Activated naive CD4-positive, alpha-beta T cell treated with anti-CD3 and anti-CD28 coated beads, Interleukin-2, amount 50 U/mL, for 72 hours (primary cell): ENCODE measurements around the gene SLC52A3. TPM values are rescaled to one million over a fixed set of nuclear protein-coding genes. Genes with fewer than 3 reads are reported as not detected.
A peak's percentile ranks its signal among the peaks of the same experiment; 100 is the strongest.

Source experiments
- ATAC-seq, 2 donors: fragments of 150-1000 bp; cut with Tn5 transposase; 2 replicates each; pipeline ENCODE4 v1.10.0; 2021; ENCODE audit warnings: mild to moderate bottlenecking in 2 of 2, moderate library complexity in 2 of 2
- DNase-seq, 2 donors: peaks; one replicate each; pipeline ENCODE4 v3.0.0; 2021 to 2022; ENCODE audit warnings: low spot score in 2 of 2
- H3K27ac Mint-ChIP-seq, 2 donors: one replicate each; pipeline ENCODE4 v1.8.0; 2022; ENCODE audit warnings: mild to moderate bottlenecking in 2 of 2, mixed read lengths in 2 of 2
- H3K36me3 Mint-ChIP-seq, 2 donors: one replicate each; pipeline ENCODE4 v1.8.0; 2022; ENCODE audit warnings: mixed read lengths in 2 of 2
- H3K9me3 Mint-ChIP-seq, 2 donors: one replicate each; pipeline ENCODE4 v1.8.0; 2022; ENCODE audit warnings: mixed read lengths in 2 of 2
- total RNA-seq, 2 donors: library from RNA; stranded (reverse); gene quantifications; one replicate each; pipeline ENCODE4 v1.2.3, GENCODE V29; 2022

The SLC52A3 gene
- total RNA-seq, 2 donors from 2014 or later: not detected

- no peak for DNase-seq
- no peaks in the 10 kb centered on the region for H3K9me3 Mint-ChIP-seq
- no peak overlapping the region for H3K27ac Mint-ChIP-seq
- ATAC-seq: no peak
- H3K36me3 Mint-ChIP-seq: no peaks in the 10 kb centered on the region
Measured at GRCh38 chr20:774660-775057, 6.4 kb upstream of the SLC52A3 start.

GRCh38 chr20:774016-774659, 5.8 kb upstream of the SLC52A3 start:
- Mint-ChIP-seq H3K27ac (peak overlapping the region in 1 of 2 donors; percentile 12), H3K9me3 (no peaks in the 10 kb centered on the region), H3K36me3 (no peaks in the 10 kb centered on the region)
- ATAC-seq: no peak
- DNase-seq: no peak

- Mint-ChIP-seq H3K36me3 (no peaks in the 10 kb centered on the region), H3K9me3 (no peaks in the 10 kb centered on the region), H3K27ac (no peak overlapping the region)
- DNase-seq (no peak), ATAC-seq (no peak)
Measured at GRCh38 chr20:772806-773205, 4.5 kb upstream of the SLC52A3 start.

GRCh38 chr20:771741-772464, 3.6 kb upstream of the SLC52A3 start:
- no peak for DNase-seq
- Mint-ChIP-seq H3K27ac (no peak overlapping the region), H3K9me3 (no peaks in the 10 kb centered on the region), H3K36me3 (no peaks in the 10 kb centered on the region)
- ATAC-seq: no peak

GRCh38 chr20:770691-771090, 2.4 kb upstream of the SLC52A3 start:
- DNase-seq: no peak
- Mint-ChIP-seq H3K27ac (no peak overlapping the region), H3K9me3 (no peaks in the 10 kb centered on the region), H3K36me3 (no peaks in the 10 kb centered on the region)
- ATAC-seq: no peak

- no peak for DNase-seq
- H3K36me3 Mint-ChIP-seq: no peaks in the 10 kb centered on the region
- no peaks in the 10 kb centered on the region for H3K9me3 Mint-ChIP-seq
- no peak overlapping the region for H3K27ac Mint-ChIP-seq
- no peak for ATAC-seq
Measured at GRCh38 chr20:766906-767305, 1.4 kb downstream of the SLC52A3 start.

GRCh38 chr20:764255-764654, 4.0 kb downstream of the SLC52A3 start:
- no peak overlapping the region for H3K27ac Mint-ChIP-seq
- H3K9me3 Mint-ChIP-seq: no peaks in the 10 kb centered on the region
- DNase-seq (no peak), ATAC-seq (no peak)
- no peaks in the 10 kb centered on the region for H3K36me3 Mint-ChIP-seq

GRCh38 chr20:761418-762381, 6.6 kb downstream of the SLC52A3 start:
- DNase-seq (no peak), ATAC-seq (no peak)
- no peaks in the 10 kb centered on the region for H3K36me3 Mint-ChIP-seq
- H3K27ac Mint-ChIP-seq: no peak overlapping the region
- no peaks in the 10 kb centered on the region for H3K9me3 Mint-ChIP-seq

- ATAC-seq: peak; percentile 69 to 78
Measured at GRCh38 chr20:760751-761417, 7.4 kb downstream of the SLC52A3 start.

GRCh38 chr20:757506-757905, 10.8 kb downstream of the SLC52A3 start:
- Mint-ChIP-seq H3K27ac (no peak overlapping the region), H3K36me3 (no peaks in the 10 kb centered on the region), H3K9me3 (no peaks in the 10 kb centered on the region)
- ATAC-seq (no peak), DNase-seq (no peak)

More at GRCh38 chr20:760751-761417, 7.4 kb downstream of the SLC52A3 start:
- Mint-ChIP-seq H3K27ac (no peak overlapping the region), H3K9me3 (no peaks in the 10 kb centered on the region), H3K36me3 (no peaks in the 10 kb centered on the region)
- DNase-seq: peak in 1 of 2 donors; percentile 68

- H3K9me3 Mint-ChIP-seq: no peaks in the 10 kb centered on the region
- no peak for ATAC-seq
- no peak for DNase-seq
- H3K27ac Mint-ChIP-seq: no peak overlapping the region
- H3K36me3 Mint-ChIP-seq: no peaks in the 10 kb centered on the region
Measured at GRCh38 chr20:755941-756340, 12.4 kb downstream of the SLC52A3 start.

- no peak overlapping the region for H3K27ac Mint-ChIP-seq
- no peaks in the 10 kb centered on the region for H3K9me3 Mint-ChIP-seq
- ATAC-seq: no peak
- no peaks in the 10 kb centered on the region for H3K36me3 Mint-ChIP-seq
- DNase-seq: no peak
Measured at GRCh38 chr20:754904-755303, 13.4 kb downstream of the SLC52A3 start.

GRCh38 chr20:753897-754635, 14.2 kb downstream of the SLC52A3 start:
- Mint-ChIP-seq H3K27ac (no peak overlapping the region), H3K36me3 (no peaks in the 10 kb centered on the region), H3K9me3 (no peaks in the 10 kb centered on the region)
- no peak for DNase-seq
- ATAC-seq: no peak

- Mint-ChIP-seq H3K9me3 (no peaks in the 10 kb centered on the region), H3K36me3 (no peaks in the 10 kb centered on the region), H3K27ac (no peak overlapping the region)
- no peak for ATAC-seq
- DNase-seq: no peak
Measured at GRCh38 chr20:753136-753535, 15.2 kb downstream of the SLC52A3 start.

GRCh38 chr20:752291-752690, 16.0 kb downstream of the SLC52A3 start:
- no peak for ATAC-seq
- H3K36me3 Mint-ChIP-seq: no peaks in the 10 kb centered on the region
- no peak for DNase-seq
- H3K27ac Mint-ChIP-seq: no peak overlapping the region
- H3K9me3 Mint-ChIP-seq: no peaks in the 10 kb centered on the region

- ATAC-seq (no peak), DNase-seq (no peak)
- H3K27ac Mint-ChIP-seq: no peak overlapping the region
- H3K9me3 Mint-ChIP-seq: no peaks in the 10 kb centered on the region
- H3K36me3 Mint-ChIP-seq: no peaks in the 10 kb centered on the region
Measured at GRCh38 chr20:751761-752160, 16.5 kb downstream of the SLC52A3 start.
